Cardiac muscle cell (in vitro differentiated cells and primary cell): Measurements from ENCODE around the gene UMAD1. TPM values are rescaled to one million over a fixed set of nuclear protein-coding genes. Genes with fewer than 3 reads are reported as not detected.

Experiments used
- DNase-seq, 2 donors: peaks; one replicate each; pipeline versions ENCODE4 v3.0.0 to v3.0.0-alpha.2; 2010 to 2017; ENCODE audit warnings: low read depth in 1 of 2, low spot score in 1 of 2
- H3K27ac ChIP-seq: fragments of 200-600 bp; sonication (generic); 2 replicates; pipeline ENCODE4 v1.5.1; 2016
- H3K27me3 ChIP-seq: fragments of 200-600 bp; sonication (generic); 2 replicates; pipeline ENCODE4 v1.6.0; 2016; ENCODE audit warnings: control low read depth
- H3K36me3 ChIP-seq: fragments of 200-600 bp; sonication (generic); 2 replicates; pipeline ENCODE4 v1.5.1; 2016; ENCODE audit warnings: control low read depth
- H3K4me1 ChIP-seq: fragments of 200-600 bp; sonication (generic); 2 replicates; pipeline ENCODE4 v1.8.1; 2017; ENCODE audit warnings: low read depth, mild to moderate bottlenecking, mixed run types
- H3K4me3 ChIP-seq: fragments of 200-600 bp; sonication (generic); 2 replicates; pipeline ENCODE4 v1.5.1; 2016; ENCODE audit warnings: mild to moderate bottlenecking
- H3K9me3 ChIP-seq: fragments of 200-600 bp; sonication (generic); 2 replicates; pipeline ENCODE4 v1.5.1; 2017; ENCODE audit warnings: low read depth, mild to moderate bottlenecking, control low read depth
- polyA plus RNA-seq: library from polyadenylated mRNA; unstranded; fragments of >200 nt; fragmentation: Nextera tagmentation; extraction: Ambion mirVana; gene quantifications from 2 replicates; pipeline ENCODE4 v1.2.1, GENCODE V29; 2016
- total RNA-seq: library from RNA; depleted of rRNA; stranded (reverse); fragments of >200 nt; gene quantifications from 2 replicates; pipeline ENCODE4 v1.2.3, GENCODE V29; 2016
- TF ChIP-seq, protein P1 (sequence below): IDR thresholded peaks from 2 replicates; pipeline ENCODE4 v1.5.1; 2012; ENCODE audit warnings: low read depth, mild to moderate bottlenecking, low read length

UMAD1 gene
- total and polyA plus RNA-seq, 2 experiments from 2014 or later, result 8.2 to 12.9 TPM

DNA sequence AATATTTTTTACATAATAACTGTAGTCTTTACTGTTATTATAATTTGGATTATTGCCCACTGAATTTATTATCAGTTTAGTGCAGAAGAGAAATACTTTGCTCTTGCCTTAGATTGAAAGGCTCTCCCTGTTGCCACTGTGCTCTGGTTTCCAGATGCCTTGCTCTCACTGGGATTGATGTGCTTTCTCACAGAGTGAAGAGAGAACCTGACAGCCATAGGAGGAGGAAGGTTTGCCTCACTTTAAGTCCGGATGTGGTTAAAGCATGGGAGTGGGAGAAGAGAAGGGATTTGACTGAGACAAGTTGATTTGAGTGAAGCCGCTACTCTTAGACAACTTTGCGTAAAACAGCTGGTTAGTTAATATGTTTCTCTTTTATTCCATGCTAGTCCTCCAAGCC is 146.0 kb downstream of the UMAD1 start:
- H3K4me3 ChIP-seq, result no peak overlapping the region
- DNase-seq, result no peak
- no peaks in the 10 kb centered on the region for H3K4me1 ChIP-seq
- H3K36me3 ChIP-seq, result no peaks in the 10 kb centered on the region
- H3K27ac ChIP-seq, result no peak overlapping the region
- no peaks in the 10 kb centered on the region for H3K9me3 ChIP-seq
- TF ChIP-seq, protein P1, sequence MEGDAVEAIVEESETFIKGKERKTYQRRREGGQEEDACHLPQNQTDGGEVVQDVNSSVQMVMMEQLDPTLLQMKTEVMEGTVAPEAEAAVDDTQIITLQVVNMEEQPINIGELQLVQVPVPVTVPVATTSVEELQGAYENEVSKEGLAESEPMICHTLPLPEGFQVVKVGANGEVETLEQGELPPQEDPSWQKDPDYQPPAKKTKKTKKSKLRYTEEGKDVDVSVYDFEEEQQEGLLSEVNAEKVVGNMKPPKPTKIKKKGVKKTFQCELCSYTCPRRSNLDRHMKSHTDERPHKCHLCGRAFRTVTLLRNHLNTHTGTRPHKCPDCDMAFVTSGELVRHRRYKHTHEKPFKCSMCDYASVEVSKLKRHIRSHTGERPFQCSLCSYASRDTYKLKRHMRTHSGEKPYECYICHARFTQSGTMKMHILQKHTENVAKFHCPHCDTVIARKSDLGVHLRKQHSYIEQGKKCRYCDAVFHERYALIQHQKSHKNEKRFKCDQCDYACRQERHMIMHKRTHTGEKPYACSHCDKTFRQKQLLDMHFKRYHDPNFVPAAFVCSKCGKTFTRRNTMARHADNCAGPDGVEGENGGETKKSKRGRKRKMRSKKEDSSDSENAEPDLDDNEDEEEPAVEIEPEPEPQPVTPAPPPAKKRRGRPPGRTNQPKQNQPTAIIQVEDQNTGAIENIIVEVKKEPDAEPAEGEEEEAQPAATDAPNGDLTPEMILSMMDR, result no peak
- no peaks in the 10 kb centered on the region for H3K27me3 ChIP-seq

DNA sequence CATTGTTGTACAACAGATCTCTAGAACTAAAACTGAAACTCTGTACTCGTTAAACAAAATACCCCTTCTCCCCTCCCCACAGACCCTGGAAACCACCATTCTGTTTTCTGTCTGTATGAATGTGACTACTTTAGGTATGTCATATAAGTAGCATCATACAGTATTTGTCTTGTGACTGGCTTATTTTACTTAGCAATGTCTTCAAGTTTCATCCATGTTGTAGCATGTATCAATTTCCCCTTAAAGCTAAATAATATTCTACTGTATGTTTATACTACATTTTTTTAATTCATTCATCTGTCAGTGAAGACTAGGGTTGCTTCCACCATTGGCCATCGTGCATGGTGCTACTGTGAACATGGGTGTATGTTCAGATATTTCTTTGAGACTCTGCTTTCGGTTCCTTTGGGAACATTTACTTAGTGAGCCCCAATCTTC is 149.0 kb downstream of the UMAD1 start:
- DNase-seq, result no peak
- no peak overlapping the region for H3K4me3 ChIP-seq
- H3K27me3 ChIP-seq, result no peaks in the 10 kb centered on the region
- no peaks in the 10 kb centered on the region for H3K4me1 ChIP-seq
- no peaks in the 10 kb centered on the region for H3K36me3 ChIP-seq
- H3K27ac ChIP-seq, result no peak overlapping the region
- TF ChIP-seq, protein P1, result no peak
- H3K9me3 ChIP-seq, result no peaks in the 10 kb centered on the region

DNA sequence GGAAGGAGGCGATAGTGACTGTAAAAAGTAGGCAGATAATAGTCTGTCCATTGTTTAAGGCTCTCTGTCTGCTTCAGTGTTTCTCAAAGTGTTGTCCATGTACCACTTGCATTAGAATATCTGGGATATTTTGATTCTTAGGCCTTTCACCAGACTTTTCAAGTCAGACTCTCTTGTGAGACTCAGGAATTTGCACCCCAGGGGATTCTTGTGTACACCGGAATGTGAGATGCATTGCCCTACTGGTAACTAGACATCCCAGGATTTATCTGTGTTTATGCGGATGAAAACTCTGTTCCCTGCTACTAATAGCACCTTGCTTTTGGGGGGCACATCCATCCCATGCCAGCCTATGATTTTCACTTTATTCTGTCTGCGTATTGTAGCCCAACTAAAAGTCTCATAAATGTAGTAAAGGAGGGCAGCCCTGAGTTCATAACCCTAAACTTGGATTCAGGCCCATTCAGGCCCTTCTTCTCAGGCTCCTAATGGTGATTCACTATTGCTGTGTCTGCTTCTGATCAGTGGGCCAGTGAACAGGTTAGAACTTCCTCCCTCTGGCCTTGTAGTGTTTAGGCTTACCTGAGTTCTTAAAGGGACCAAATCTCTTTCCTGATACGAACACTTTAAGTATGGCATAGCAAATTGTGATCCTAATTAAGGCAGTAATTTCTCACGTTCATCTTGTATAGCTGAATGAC is 149.6 kb downstream of the UMAD1 start:
- no peaks in the 10 kb centered on the region for H3K36me3 ChIP-seq
- no peak for DNase-seq
- no peaks in the 10 kb centered on the region for H3K9me3 ChIP-seq
- TF ChIP-seq, protein P1, result no peak
- H3K4me1 ChIP-seq, result no peaks in the 10 kb centered on the region
- H3K27me3 ChIP-seq, result no peaks in the 10 kb centered on the region
- H3K4me3 ChIP-seq, result no peak overlapping the region
- H3K27ac ChIP-seq, result no peak overlapping the region

DNA sequence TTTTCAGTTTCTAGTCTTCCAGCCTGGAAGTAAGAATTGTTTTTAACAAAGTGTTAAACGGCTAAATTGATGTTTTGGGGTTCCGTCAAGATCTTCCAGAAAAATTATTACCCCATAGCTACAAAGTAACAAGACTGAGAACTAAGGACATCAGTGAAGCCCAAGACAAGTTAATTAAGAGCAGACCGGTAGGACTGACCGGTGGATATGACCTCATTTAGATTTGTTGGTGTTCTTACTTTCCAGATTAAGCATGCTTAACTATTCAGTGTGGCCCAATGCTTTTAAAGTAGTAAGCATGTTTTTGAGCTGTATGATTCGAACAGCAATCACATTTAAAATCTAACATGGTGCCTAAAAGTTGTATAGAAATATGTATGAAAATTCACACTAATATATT is 151.0 kb downstream of the UMAD1 start:
- no peak for DNase-seq
- Histone ChIP-seq H3K4me1 (no peaks in the 10 kb centered on the region), H3K36me3 (no peaks in the 10 kb centered on the region), H3K9me3 (no peaks in the 10 kb centered on the region), H3K27me3 (no peaks in the 10 kb centered on the region), H3K4me3 (no peak overlapping the region), H3K27ac (no peak overlapping the region)
- TF ChIP-seq, protein P1, result no peak

DNA sequence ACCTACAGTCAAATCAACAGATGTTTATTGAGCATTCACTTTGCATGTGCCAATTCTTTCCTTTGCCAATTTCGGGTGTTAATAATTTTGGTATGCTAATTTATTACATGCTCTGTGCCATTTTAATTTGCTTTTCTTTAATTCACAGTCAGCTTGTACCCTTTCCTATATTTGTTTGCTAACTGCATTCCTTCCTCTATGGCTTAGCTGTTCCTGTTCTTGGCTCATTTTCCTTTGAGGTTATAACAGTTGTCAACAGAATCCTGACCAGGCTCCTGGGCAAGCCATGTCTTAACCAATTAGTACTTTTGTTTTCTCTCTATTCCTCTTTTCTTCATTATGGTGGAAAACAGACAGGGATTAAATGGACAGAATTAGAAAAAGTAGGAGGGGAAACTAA is 151.5 kb downstream of the UMAD1 start:
- Histone ChIP-seq H3K4me1 (no peaks in the 10 kb centered on the region), H3K36me3 (no peaks in the 10 kb centered on the region), H3K27me3 (no peaks in the 10 kb centered on the region), H3K27ac (no peak overlapping the region), H3K4me3 (no peak overlapping the region), H3K9me3 (no peaks in the 10 kb centered on the region)
- TF ChIP-seq, protein P1, result no peak
- no peak for DNase-seq
